GM18867 (cell line): ENCODE measurements around the gene ACSL5.
"Not testable (repeated sequence)": the region's sequence is repeated elsewhere in the genome, so short reads cannot be mapped to it uniquely, and the experiment has no call there.

Experiments
- ATAC-seq: cut with Tn5 transposase; IDR thresholded peaks from one replicate; pipeline ENCODE4 v1.9.1; 2021; ENCODE audit warnings: mild to moderate bottlenecking, moderate library complexity; ENCODE audit not compliant: unreplicated experiment

ACSL5 gene

DNA sequence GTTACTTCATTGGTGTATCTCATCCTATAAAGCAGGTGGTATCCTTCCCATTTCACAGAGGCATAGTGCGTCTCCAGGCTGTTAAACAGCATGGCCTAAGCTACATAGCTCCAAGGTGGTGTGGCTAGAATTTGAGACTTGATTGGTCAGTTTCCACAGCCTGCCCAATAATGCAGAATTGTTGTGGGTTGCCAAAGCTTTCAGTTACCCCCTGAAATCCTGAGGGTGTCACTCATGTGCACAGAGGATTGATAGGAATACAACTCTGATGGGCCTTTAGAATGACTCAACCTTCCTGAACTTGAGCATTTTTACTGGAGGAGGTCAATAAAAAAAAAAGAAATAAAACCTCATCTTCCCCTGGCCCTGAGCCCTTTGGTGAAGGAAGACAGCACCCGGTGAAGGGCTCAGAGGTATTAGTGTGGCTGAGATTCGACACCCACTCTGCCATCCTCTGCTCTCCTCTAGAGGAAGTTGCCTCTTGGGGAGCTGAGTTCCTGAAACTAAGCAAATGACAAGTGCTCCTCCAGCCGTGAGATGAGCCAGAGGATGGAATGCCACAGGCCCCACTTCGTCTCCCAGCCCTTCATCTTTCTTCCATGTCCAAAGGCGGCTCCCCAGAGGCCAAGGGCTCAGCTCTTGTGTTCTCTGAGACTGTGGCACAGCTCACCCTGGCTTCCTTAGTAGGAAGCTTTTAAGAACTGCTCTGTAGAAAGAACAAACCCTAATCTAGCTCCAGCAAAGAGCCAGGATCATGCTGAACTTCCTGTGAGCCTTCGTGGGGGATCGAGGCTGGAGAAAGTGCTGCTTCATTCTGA, 1.0 kb downstream of the ACSL5 start:
- peak; percentile 39 for ATAC-seq

DNA sequence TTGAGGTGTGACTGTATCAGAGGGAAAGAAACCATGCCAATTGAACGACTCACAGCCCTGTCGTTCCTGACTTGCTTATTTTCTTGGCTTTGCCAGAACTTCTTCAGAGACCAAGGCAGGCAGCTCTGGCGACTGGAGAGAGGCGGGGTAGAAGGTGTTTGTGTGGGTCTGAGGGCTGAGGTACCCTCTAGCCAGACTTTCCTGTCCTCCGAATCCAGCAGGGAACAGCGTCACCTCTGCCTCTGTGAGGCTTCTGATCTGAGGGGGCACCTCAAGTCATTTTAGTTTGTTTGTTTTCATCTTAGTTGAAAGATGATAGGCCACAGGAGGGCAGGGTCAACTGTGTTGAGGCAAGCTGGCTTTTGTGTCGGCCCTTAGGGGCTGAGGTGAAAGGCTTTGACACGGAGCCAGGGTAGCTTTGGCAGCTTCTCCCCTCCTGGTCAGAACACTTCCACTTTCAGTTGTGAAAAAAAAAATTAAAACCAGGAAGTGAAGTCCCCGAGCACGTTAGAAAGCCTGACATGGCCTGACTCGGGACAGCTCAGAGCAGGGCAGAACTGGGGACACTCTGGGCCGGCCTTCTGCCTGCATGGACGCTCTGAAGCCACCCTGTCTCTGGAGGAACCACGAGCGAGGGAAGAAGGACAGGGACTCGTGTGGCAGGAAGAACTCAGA, 1.9 kb downstream of the ACSL5 start:
- peak; percentile 91 for ATAC-seq

DNA sequence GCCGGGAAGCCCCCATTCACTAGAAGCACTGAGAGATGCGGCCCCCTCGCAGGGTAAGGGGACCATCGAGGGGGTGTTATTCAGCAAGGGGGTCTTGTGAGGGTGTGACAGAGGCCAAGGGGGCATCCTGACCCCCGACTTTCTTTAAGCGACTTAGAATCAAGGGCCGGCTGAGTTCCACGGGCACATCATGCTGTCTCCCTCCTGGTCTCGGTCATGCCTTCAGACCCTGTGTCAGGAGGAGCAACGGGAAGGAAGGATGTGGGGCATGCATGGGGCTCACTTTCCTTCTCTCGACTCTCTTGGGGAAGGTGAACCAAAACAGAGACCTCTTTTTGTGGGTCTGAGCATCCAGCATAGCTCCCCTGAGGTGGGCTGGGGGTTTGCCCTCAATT, 2.5 kb downstream of the ACSL5 start:
- peak; percentile 20 for ATAC-seq

DNA sequence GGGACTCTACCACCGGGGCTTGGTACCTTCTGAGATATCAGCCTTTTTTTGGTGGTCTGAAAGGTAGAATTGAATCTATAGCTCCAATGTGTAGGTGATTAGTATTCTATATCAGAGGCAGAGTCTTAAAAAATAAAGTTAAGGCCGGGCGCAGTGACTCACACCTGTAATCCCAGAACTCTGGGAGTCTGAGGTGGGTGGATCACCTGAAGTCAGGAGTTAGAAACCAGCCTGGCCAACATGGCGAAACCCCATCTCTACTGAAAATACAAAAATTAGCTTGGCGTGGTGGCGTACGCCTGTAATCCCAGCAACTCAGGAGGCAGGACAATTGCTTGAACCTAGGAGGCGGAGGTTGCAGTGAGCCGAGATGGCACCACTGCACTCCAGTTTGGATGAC, 3.2 kb downstream of the ACSL5 start:
- not testable (repeated sequence) for ATAC-seq

DNA sequence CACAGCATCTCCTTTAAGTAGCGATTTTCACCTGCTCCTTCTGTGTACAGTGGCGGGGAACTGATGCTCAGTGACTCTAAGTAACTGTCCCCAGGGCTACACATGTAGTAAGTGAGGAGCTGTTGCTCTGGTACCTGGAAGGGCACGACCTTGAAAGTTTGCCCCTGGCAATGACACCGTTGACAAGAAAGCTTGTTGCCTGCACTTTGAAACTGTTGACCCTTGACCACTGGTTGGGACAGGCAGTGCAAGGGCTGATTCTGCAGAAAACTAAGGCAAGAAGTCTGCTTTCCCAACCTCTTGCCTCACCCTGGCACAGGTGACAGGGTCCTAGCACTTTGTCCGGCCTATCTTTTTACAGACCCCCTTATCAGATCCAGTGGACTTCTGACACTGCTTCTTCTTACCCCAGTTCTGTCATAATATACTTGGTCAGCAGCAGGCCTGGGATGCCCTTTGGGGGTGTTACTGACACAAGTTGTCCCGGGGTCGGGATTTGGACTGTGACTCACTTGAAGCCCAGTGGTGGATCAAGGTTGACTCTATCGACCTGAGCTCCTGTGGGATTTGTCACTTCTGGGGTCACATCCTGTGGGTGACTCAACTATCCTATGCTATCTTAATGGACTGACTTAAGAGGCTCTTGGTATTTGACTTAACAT, 5.8 kb downstream of the ACSL5 start:
- no peak for ATAC-seq

DNA sequence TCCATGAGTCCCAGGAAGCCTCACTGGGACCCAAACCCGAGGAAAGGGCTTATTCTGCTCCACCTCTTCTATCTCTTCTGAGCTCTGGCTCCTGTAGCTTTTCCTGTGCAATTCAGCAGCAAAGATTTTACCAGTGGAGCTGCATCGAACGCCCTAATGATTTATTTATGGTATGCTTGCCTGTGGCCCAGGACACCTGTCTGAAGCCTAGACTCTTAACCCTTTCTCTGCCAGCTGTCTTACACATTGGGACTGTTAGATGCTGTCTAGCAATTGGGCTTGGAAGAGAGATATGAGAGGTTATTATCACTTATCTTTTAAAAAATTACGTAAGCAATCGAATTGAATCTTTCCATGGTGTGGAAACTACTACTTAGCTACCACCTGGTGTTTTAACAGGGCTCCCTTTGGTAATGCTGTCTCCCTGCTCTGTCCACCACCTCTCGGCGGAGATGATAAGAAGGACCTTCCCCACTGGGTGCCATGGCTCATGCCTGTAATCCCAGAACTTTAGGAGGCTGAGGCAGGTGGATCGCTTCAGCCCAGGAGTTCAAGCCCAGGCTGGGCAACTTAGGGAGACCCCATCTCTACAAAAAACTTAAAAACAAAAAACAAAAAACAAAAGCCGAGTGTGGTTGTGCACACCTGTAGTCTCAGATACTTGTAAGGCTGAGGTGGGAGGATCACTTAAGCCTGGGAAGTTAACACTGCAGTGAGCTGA, 8.8 kb downstream of the ACSL5 start:
- ATAC-seq, result no peak

DNA sequence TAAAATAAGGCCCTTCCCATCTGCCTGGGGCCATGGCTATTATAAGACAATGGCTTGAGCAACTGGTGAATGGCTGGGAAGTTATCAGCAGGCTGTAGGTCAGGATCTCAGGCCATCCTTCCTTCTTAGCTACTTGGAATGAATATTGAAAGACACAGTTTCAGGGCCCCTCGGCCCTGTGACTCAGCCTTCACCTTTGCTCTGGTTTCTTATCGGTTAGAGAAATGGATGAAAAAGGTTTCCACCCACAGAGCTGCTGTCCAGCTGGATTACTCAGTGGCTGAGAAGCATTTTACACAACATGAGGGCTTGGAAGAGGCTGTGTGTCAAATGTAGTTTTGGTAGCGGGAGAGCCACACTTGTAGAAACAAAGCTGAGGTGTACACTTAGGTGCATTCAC, 9.4 kb downstream of the ACSL5 start:
- ATAC-seq, result no peak

DNA sequence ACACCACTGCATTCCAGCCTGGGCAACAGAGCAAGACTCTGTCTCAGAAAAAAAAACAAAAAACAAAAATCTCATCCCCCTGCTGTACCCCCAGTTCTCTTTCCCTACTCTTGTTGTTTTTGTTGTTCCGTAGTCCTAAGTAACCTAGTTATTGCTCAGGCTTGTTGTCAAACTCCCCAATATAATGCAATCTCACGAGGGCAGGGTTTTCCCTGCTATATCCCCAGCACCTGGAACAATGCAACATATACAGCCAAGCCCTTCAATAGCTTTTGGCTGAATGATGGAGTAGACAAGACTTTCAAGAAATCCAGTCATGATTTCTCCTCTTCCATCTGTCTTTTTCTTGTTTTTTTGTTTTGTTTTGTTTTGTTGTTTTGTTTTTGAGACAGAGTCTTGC, 10.2 kb downstream of the ACSL5 start:
- ATAC-seq, result no peak

DNA sequence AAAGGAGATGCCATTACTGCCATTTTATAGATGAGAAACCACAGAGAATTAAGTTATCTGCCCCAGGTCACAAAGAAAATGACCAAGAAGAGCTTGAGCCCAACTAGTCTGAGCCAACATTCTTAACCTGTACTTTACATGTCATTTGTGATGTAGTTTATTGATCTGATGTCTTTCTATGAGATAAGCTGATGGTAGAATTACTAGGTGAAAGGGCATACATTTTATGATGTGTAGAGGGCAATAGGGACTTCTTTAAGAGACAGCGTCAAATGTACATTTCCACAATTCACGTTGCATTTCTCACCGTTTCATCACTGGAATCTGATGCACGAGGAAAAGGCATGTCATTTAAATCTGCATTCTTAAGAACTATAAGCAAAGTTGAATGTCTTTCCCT, 11.3 kb downstream of the ACSL5 start:
- ATAC-seq, result no peak

DNA sequence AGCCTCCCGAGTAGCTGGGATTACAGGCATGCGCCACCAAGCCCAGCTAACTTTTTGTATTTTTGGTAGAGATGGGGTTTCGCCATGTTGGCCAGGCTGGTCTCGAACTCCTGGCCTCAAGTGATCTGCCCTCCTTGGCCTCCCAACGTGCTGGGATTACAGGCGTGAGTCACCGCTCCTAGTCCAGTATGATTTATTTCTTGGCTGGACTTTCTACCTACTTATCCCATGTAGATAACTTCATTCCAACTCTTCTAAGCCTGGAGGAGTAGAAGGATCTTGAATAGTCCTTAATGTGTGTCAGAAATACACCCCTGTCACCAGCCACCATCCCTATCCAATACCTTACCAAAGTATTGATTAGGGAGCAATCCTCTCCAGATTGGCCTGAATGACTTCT, 14.1 kb downstream of the ACSL5 start:
- ATAC-seq, result not testable (repeated sequence)

DNA sequence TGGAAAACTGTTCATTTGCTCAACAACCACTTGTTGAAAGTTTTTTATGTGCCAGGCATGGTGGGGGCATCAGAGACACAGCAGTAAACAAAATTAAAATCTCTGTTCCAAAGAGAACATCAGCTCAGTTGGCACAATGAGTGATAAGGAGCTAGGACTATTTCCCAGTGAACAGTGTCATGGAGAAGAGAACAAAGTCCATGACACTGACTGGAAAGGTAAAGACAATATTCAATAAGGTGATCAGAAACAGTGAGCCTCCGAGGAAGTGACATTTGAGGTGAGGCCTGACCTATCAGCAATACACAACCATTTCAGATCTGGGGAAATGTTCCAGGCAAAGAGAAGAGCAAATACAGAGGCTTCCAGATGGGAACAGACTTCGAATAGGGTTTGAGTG, 14.6 kb downstream of the ACSL5 start:
- no peak for ATAC-seq

DNA sequence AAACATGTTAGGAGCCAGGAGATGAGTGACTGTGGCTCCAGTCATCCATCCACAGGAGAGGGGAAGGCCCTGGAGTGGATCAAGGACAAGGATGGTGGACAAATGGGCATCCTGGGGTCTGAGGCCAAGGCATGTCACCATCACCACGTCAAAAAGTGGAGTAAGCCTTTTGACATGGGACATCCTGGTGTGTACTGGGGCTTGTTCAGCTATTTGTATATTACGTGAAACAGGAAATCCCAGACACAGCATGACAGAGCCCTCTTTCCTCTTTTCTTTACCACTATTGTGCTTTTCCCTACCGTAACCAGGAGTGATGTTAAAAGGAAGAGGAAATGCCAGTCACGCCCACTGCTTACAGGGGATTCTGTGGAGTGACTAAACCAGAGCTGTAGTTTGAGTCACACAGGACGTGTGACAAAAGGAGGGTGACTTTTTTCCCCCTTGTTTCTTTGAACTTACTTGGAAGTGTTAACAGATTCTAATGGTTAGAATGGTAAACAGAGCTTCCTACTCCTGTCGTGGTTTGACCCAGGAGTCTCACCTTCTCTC, 15.4 kb downstream of the ACSL5 start:
- peak; percentile 71 for ATAC-seq

DNA sequence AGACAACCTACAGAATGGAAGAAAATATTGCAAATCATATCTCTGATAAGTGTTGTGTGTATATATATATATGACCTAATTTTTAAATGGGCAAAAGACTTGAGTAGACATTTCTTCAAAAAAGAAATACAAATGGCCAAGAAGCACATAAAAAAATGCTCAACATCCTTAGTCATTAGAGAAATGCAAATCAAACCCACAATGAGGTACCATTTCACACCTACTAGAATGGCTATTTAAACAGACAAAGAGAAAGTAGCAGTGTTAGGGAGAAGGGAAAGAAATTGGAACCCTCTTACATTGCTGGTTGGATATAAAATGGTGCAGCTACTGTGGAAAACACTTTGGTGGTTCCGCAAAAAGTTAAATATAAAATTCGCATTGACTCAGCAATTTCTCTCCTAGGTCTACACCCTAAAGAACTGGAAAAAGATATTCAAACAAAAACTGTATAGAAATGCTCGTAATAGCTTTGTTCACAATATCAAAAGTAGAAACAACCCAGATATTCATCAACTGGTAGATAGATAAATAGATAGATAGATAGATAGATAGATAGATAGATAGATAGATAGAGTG, 16.3 kb downstream of the ACSL5 start:
- peak; percentile 63 for ATAC-seq

DNA sequence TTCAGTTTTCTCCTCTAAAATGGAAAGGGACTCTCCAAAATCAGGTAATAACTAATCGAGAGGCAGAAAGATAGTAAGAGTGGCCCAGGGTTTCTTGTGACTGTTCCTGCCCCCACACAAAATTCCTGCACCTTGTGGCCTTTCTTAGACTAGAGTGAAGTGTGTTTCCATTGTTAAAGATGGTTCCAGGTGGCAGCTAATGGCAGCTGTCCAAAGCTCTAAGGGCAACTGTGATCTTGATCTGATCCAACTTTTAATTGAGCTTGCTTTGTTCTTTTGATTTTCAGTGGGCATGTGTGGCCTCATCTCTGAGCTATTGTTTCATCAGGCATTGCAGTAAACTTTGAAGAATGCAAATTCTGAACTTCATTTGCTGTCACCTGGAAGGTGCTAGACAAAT, 19.4 kb downstream of the ACSL5 start:
- no peak for ATAC-seq

DNA sequence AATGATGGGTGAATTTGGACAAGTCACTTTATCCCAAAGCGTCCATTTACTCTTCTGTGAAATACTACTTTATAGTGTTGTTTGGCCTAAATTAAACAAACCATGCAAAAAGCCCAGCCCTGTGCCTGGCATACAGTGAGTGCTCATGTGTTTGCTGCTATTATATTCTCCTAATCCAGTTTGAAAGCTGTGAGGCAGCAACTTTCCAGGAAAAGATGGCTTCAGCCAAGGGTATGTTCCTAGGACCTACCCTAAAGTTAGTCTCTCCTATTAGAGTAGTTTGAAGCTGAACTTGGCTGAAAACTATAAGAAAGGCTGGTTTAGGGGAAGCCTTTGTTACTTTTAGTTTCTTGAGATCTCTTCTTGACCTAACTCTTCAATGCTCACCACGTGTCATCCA, 19.9 kb downstream of the ACSL5 start:
- no peak for ATAC-seq

DNA sequence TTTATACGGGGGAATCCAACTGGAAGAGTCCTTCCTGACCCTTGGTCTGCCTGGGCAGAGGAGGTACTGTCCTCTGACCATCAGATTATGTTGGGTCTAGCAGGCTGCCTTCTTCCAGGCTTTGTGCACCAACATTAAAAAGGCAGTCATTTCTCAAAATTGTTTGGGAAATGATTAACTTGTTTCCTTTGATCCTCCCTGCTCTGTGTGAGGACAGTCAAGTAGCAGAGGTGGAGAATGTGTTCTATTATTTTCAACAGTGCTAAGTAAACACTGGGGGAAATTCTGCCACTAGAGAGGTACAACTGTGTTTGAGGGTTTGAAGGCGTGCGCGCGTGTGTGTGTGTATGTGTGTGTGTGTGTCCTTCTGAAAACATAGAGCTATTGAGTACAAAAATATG, 20.6 kb downstream of the ACSL5 start:
- no peak for ATAC-seq

DNA sequence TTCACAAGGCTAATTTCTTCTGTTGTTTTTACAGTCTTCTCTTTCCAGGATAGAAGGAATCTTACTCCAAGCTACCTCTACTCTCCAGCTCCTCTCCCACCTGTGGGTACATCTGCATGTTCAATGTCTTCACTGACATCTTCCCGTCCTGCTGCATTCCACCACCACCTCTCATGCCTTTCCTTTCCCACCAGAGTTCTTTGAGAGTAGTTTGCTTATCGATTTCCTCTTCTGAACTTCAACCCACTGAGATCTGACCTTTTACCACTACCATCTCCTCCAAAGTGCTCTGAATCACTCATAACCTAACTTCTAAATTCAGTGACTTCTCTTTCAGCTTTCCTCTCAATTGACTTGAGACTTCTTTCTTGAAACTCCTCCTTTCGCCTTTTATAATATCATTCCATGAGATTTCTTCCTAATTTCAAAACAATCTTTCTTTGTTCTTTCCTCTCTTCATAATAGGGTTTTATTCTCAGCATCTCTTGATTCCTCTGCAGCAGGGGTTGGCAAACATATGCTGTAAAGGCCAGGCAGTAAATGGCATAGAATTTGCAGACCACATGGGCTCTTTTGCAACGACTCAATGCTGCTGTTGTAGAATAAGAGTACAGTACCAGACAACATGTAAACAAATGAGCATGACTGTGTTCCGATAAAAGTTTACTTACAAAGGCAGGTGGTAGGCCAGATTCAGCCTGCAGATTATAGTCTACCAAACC, 22.1 kb downstream of the ACSL5 start:
- no peak for ATAC-seq

DNA sequence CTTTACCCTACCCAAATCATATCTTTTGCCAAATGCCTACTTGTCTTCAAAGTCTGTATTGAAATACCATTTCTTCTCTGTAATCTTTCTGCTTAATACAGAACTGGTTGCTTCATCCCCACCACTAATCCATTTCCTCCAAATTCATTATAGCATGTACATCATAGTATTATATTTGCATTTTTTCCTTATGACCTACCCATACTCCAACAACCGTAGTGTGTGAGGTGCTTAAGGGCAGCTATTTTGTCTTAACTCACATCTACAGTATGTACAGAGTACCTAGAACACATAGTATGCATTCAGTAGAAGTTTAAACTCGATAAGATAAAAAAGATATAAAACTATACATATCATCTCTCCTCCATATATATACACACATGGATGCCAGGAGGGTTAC, 23.7 kb downstream of the ACSL5 start:
- ATAC-seq, result no peak

DNA sequence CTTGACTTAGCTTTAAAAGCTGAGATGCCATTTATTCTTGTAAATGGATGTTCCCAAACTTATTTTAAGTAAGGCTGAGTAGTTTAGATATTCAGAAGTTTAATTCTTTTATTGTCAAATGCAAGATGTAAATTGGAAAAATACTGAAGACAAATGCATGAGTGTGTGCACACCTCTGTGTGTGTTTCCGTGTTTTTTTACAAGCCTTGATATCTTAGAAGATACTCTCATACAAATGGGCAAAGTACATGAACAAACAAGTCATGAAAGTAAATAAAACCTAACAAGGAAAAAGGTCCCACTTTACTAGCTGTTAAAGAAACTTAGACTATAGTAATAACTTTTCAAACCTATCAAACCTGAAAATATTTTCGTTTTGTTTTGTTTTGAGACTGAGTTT, 29.0 kb downstream of the ACSL5 start:
- no peak for ATAC-seq

DNA sequence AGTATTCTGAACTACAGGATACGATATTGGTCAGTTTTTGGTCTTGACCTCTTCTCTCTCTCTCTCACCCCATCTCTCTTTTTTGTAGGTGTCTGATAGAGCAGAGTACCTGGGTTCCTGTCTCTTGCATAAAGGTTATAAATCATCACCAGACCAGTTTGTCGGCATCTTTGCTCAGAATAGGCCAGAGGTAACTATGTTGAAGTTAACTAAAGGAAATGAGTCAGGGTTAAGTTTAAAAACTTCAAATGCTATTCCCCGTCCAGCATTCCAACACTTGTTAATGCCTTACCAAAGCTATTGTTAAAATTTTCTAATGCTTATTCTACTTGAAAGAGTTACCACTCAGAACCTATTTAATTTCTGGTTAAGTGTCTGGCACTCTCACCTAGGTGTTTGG, 30.7 kb downstream of the ACSL5 start:
- no peak for ATAC-seq
